Endometrium (tissue), 2 donors: Measurements from ENCODE around the gene NIPAL4.
A peak's percentile ranks its signal among the peaks of the same experiment; 100 is the strongest.
"Not testable (repeated sequence)": the region's sequence is repeated elsewhere in the genome, so short reads cannot be mapped to it uniquely, and the experiment has no call there.

Experiments used
- FAIRE-seq: peaks from 2 replicates; lab custom pipeline; 2012; peaks lifted over from hg19 to GRCh38; lab: Jason Lieb, UNC
- donor health status: control.
- donor health status: control.

NIPAL4 gene

GRCh38 chr5:157459715-157460599 is at the start of gene NIPAL4:
Gene NIPAL4 (plus strand): TSS chr5:157460213. CDS start chr5:157460321, 108 bp downstream.
- FAIRE-seq, result no peak

DNA sequence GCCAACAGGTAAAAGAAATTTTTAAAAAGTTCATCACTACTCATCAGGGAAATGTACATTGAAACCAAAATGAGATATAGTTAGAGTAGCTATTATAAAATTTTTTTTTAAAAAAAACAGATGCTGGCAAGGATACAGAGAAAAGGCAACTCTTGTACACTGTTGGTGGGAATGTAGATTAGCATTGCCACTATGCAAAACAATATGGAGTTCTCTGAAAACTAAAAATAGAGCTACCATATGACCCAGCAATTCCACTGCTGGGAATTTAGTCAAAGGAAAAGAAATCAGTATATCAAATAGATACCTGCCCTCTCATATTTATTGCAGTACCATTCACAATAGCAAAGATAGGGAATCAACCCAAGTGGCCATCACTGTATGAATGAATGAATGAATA is 44.2 kb upstream of the NIPAL4 start:
- FAIRE-seq, result no peak

GRCh38 chr5:157419521-157419920 is 40.5 kb upstream of the NIPAL4 start:
- not testable (repeated sequence) for FAIRE-seq

DNA sequence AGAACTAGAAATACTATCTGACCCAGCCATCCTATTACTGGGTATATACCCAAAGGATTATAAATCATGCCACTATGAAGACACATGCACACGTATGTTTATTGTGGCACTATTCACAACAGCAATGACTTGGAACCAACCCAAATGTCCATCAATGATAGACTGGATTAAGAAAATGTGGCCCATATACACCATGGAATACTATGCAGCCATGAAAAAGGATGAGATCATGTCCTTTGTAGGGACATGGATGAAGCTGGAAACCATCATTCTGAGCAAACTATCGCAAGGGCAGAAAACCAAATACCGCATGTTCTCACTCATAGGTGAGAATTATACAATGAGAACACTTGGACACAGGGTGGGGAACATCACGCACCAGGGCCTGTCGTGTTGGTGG is 30.1 kb upstream of the NIPAL4 start:
- not testable (repeated sequence) for FAIRE-seq

DNA sequence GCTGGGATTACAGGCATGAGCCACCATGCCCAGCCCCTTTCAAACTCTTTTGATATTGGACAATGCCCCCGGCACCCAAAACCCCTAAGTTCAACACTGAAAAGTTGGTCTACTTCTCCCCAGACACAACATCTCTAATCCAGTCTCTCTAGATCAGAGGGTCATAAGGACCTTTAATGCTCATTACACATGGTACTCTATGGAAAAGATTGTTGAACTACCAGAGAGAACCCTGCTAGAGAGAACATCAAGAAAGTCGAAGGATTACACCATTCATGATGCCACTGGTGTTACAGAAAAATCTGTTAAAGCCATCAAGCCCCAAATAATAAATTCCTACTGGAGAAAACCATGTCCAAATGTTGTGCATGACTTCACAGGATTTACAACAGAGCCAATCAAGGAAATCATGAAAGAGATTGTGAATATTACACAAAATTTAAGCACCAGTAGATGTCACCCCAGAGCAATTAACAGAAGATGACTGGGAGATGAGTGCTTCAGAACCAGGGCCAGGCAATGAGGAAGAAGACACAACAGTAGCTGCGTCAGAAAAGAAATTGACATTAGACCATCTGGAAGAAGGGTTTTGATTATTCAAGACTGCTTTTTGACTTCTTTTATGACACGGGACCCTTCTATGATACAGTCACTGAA is 28.3 kb upstream of the NIPAL4 start:
- peak; percentile 54 for FAIRE-seq

- no peak for FAIRE-seq
These were observed 25.9 kb upstream of the NIPAL4 start for GRCh38 chr5:157434096-157434495.

- no peak for FAIRE-seq
These were observed 16.9 kb upstream of the NIPAL4 start for GRCh38 chr5:157443041-157443549.

DNA sequence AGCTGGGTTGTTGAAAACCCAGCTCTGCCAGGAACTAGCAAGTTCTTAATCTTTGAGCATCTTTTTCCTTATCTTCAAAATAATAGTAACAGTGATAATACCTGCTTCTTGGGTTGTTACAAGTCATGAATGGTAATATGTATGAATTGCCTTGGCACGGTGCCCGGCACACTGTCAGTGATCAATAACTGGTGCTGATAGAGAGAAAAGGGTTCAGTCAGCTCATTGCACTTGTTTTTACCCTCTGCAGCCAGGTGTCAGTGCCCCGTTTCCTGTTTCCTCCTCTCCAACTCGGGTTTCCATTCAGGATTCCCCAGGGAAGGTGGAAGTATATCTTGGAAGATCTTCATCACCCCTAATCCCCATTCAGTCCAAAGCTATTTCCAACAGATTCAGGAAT is 15.8 kb upstream of the NIPAL4 start:
- FAIRE-seq, result no peak

DNA sequence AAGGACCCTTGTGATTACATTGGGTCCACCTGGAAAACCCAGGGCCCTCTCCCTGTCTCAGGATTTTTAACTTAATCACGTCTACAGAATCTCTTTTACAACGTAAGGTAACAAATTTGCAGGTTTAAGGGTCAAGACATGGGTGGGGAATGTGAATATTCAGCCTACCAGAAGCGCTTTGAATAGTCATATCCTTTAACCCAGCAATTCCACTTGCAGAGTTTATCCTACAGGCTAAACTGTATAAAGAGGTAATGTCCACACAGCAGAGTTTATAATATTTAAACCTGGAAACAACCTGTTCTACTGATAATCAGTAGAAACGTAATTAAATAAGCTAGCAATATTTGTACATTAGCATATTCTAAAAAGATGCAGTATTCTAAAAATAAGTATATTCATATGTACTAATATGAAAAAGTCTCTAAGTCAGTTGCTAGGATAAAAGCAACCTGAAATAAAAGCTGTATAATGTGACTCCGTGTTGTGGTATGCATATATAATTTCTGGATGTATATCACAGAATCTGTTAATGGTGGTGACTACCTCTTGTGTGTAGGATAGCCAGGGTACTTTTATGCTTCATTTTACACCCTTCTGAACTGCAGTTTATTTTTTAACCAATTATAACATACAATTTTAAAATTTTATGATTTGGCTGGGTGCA is 14.1 kb upstream of the NIPAL4 start:
- no peak for FAIRE-seq

DNA sequence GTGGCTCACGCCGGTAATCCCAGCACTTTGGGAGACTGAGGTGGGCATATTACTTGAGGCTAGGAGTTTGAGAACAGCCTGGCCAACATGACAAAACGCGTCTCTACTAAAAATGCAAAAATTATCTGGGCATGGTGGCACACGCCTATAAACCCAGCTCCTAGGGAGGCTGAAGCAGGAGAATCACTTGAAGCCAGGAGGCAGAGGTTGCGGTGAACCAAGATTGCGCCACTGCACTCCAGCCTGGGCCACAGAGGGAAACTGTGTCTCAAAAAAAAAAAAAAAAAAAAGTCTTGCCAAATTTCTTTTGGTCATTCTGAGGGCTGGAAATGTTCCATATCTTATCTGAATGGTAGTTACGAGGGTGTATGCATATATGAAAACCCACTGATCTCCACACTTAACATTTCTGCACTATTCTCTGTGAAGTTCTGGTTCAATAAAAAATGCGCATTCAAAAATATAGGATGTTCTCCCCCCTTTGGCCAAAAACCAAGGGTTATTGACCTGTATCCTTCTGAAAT is 13.5 kb upstream of the NIPAL4 start:
- FAIRE-seq, result no peak

GRCh38 chr5:157447201-157447637 is 12.8 kb upstream of the NIPAL4 start:
- no peak for FAIRE-seq

DNA sequence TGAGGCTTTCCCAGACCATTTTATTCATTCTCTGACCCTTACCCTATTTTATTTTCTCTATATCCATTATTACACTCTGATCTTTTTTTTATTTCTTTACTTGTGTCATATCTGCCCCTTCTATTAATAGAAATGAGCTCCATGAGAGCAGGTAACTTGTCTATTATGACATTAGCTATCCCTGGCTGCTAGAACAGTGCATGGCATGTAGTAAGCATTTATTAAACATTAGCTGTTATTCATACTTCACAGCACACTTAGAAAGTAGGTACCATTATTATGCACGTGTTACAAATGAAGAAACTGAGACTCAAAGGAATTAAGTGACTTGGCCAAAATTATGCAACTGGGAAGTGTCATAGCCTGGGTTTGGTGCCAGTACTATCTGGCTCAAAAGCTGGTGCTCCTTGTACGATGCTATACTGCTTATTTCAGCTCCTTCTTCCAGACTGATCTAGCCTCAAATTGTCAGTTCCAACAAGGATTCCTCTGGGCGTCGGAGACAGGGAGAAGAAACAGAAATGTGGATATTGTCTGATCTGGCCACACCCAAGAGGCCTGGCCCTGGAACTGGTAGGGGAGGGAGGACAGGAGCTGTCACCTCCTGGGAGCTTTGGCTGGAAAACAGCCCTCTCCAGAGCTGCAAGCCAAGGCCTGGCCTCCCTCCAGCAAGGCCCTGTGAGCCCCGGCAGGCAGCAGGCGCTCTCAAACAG is 10.8 kb upstream of the NIPAL4 start:
- no peak for FAIRE-seq

DNA sequence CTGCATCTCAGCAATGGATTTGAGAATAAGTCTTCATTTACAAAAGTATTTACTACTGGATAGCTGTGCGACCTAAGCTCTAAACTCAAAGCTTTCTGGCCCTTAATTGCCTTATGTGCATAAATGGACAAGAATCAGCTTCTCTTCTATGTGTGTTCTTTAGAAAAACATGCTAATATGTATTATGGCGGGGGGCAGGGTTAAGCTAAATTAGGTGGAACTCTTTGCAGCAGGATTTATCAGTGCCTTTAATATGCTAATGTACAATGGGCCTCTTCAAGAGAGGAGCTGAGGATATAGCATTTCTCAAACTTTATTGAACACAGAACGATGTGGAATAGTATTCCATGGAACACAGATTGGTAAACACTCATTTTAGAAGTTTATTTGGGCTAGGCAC is 10.0 kb upstream of the NIPAL4 start:
- FAIRE-seq, result no peak

DNA sequence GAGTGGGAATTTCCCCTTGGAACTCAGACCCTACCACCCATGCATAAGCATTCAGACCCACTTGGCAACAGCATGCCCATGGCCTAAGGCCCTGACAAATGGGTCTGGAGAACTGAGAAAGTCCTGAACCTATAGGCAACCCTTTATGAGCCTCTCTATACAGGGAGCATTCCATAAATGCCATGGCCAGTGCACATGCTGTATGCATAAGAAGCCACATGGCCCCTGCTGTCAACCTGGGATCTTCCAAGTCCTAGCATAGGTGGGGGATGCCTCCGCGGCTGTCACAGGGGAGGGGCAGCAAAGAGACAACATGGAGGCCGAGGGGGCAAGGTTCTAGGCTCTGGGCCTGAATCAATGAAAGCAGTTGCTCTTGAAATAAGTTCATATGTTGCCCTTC is 8.2 kb upstream of the NIPAL4 start:
- FAIRE-seq, result no peak

- FAIRE-seq, result no peak
These were observed 5.7 kb upstream of the NIPAL4 start for GRCh38 chr5:157454273-157454672.

DNA sequence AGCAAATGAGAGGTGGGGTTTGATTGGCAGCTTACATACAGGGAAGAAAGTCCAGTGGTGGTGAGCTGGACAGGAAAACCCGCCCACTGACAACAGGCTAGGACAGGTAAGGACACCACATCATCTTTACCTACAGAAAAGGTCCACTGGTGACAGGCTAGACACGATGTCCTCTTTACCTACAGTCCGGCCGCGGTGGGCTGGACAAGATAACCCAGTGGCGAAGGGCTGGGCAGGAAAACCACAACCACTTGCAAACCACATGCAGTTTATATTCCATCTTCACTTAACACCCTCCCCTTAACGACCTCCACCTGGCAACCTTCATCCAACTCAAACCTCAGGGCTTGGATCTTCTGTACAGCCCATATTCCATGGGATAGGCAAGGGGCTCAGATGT is 5.0 kb upstream of the NIPAL4 start:
- no peak for FAIRE-seq

- no peak for FAIRE-seq
These were observed 3.7 kb upstream of the NIPAL4 start for GRCh38 chr5:157456301-157456700.

DNA sequence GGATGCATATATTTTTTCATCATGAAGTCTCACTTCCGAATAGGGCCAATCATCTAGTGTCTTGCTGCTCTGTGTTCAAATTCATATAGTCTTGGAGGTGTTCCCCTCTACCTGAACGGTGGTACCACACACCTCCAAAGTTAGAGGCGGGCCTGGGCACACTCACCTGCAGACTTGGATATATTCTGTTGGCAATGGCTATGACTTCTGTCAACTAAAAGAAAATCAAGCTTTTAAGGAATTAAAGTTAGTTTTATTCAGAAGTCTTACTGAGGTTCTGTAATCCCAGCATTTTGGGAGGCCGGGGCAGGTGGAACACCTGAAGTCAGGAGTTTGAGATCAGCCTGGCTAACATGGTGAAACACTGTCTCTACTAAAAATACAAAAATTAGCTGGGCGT is 2.6 kb upstream of the NIPAL4 start:
- FAIRE-seq, result no peak

GRCh38 chr5:157458835-157459234 is 1.2 kb upstream of the NIPAL4 start:
- no peak for FAIRE-seq

DNA sequence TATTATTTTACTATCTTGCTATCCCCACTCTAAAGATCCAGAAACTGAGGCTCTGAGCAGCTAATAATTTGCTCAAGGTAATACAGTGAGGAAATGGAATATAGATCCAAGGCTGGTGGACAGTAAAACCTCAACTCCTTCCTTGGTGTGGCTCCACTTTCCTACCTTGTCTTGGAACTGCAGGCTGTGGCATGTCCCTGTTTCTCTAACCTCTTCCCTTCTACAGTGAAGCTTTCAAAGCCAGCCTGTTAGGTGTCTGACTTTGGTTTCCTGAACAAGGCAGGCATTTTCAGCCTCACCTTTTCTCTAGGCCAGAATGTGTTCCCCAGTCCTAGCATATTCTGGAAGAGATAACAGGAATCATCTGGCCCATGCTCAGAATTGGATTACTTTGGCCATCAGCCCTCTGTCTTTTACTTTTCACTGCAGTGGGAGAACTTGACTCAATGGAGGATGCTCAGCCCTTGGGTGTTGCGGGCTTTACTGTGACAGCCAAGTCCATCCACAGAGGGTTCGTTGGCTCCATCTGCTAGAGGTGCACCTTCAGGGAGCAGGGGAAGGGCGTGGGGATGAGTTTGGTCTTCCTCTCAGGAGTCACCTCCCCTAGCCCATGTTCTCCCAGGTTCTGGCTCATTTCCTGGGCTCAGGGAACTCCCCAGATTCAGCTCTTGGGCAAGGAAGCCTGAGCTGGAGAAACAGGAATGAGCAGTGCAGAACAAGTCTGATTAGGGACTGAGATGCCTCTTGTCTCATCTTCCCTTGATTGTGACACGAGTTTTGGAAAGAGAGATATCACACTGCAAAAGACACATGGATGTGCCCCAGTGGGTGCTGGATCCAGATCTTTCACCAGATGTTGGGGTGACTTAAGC is 1.1 kb downstream of the NIPAL4 start:
- no peak for FAIRE-seq

- FAIRE-seq, result no peak
These were observed 3.1 kb downstream of the NIPAL4 start for GRCh38 chr5:157463081-157463480.
